Uterus (tissue), 2 donors: ENCODE results near the gene ARHGEF4.

Experiments used
- CTCF ChIP-seq, 4 experiments: fragments of 200-600 bp in 2 of 4; fragments of 450-650 bp in 2 of 4; sonication (generic) in 2 of 4; IDR thresholded peaks; one replicate each; pipeline ENCODE4 v1.5.1; 2016 to 2019; ENCODE audit warnings: antibody characterized with exemption in 4 of 4, mild to moderate bottlenecking in 2 of 4, moderate library complexity in 1 of 4
- POLR2A ChIP-seq, 2 donors: fragments of 450-650 bp; IDR thresholded peaks; one replicate each; pipeline ENCODE4 v1.6.1; 2016; ENCODE audit warnings: antibody characterized with exemption in 2 of 2, mild to moderate bottlenecking in 1 of 2, moderate library complexity in 1 of 2

GRCh38 chr2:131008967-131009366 is 172.3 kb downstream of the ARHGEF4 start:
- no peak for TF ChIP-seq CTCF (IDR thresholded peaks at IDR 0.05)
- TF ChIP-seq POLR2A (IDR thresholded peaks at IDR 0.05), result no peak
